HFF-Myc (cell line): ENCODE results near the gene FBLN2.

Experiments used
- DNase-seq: peaks from one replicate; pipeline ENCODE4 v3.0.0-alpha.2; 2011; ENCODE audit warnings: low read depth; ENCODE audit errors: extremely low read depth
- H3K4me3 ChIP-seq: replicated peaks from 2 replicates; pipeline ENCODE4 v1.5.1; 2011; ENCODE audit warnings: low read depth, mild to moderate bottlenecking, control low read depth, low read length
- CTCF ChIP-seq: IDR thresholded peaks from 2 replicates; pipeline ENCODE4 v1.5.1; 2012; ENCODE audit warnings: mild to moderate bottlenecking, low read depth, low read length, control low read depth; ENCODE audit errors: missing control alignments

Gene FBLN2

GRCh38 chr3:13597661-13598060, 48.7 kb downstream of the FBLN2 start:
- H3K4me3 ChIP-seq: no peak overlapping the region
- no peak for TF ChIP-seq CTCF
- DNase-seq: no peak

GRCh38 chr3:13598201-13598600, 49.3 kb downstream of the FBLN2 start:
- no peak overlapping the region for H3K4me3 ChIP-seq
- DNase-seq: no peak
- no peak for TF ChIP-seq CTCF

- no peak overlapping the region for H3K4me3 ChIP-seq
- DNase-seq: peak; percentile 57
- TF ChIP-seq CTCF: no peak
Observed at GRCh38 chr3:13598926-13599886, 50.3 kb downstream of the FBLN2 start.

GRCh38 chr3:13599887-13600450, 51.0 kb downstream of the FBLN2 start:
- TF ChIP-seq CTCF: no peak
- H3K4me3 ChIP-seq: no peak overlapping the region
- DNase-seq: no peak

DNA sequence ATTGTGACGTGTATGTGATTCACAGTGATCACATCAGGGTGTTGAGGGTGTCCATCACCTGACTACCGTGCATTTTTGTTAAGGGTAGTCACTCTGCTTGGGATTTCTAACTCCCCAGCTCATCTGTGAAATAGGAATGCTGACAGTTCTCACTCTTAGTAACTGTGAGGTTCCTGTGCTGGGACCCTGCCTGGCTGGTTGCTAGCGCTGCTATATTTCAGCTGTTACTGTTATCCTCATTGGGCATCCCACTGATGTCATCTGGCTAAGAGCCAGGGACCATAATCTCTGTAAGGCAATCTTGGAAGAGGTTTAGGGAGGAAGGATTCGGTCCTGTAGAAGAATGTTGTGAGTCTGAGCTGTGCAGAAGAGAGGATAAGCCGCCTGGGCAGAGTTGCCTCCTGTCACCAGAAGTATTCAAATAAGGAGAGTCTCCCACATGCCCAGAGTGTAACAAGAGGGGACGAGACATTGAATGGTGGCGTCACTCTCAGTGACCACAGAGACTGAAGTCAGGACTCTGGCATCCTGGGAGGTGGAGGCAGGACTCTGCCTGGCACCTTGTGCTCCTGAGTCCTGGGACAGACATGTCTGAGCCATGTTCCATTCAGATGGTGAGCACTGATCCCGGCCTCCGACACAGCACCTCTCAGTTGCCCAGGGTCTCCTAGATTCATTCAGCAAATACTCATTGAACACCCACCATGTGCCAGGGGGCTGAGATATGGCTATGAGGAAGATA, 52.2 kb downstream of the FBLN2 start:
- no peak overlapping the region for H3K4me3 ChIP-seq
- TF ChIP-seq CTCF: no peak
- peak; percentile 22 for DNase-seq

DNA sequence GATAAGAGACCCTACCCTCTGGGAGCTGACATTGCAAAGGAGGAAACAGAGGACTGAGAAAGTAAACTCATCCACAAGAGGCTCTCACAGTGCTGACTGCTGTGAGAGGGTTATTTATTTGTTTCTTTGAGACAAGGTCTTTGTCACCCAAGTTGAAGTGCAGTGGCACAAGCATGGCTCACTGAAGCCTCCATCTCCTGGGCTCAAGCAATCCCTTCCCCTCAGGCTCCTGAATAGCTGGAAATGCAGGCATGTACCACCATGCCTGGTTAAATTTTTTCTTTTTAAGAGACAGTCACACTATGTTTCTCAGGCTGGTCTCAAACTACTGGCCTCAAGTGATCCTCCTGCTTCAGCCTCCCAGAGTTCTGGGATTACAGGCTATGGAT, 52.8 kb downstream of the FBLN2 start:
- no peak for TF ChIP-seq CTCF
- no peak overlapping the region for H3K4me3 ChIP-seq
- no peak for DNase-seq
